GM12801 (cell line): ENCODE results near the gene KIAA1755.

Experiments
- CTCF ChIP-seq: IDR thresholded peaks from one replicate; pipeline ENCODE4 v1.5.1; 2011; ENCODE audit warnings: control low read depth; ENCODE audit not compliant: insufficient read length; ENCODE audit errors: extremely low read depth

Gene KIAA1755

GRCh38 chr20:38216746-38217595 is 43.6 kb downstream of the KIAA1755 start:
- no peak for TF ChIP-seq CTCF

GRCh38 chr20:38216201-38216600 is 44.3 kb downstream of the KIAA1755 start:
- TF ChIP-seq CTCF = no peak

GRCh38 chr20:38215194-38216182 is 45.0 kb downstream of the KIAA1755 start:
- no peak for TF ChIP-seq CTCF

- TF ChIP-seq CTCF = no peak
Measured at GRCh38 chr20:38214256-38215193, 46.0 kb downstream of the KIAA1755 start.

GRCh38 chr20:38213607-38213940 is 47.0 kb downstream of the KIAA1755 start:
- no peak for TF ChIP-seq CTCF

GRCh38 chr20:38212806-38213606 is 47.5 kb downstream of the KIAA1755 start:
- TF ChIP-seq CTCF = no peak
